Endothelial cell of umbilical vein (primary cell): Measurements from ENCODE around the gene SIRPD.

ENCODE experiments used
- EZH2 ChIP-seq: IDR thresholded peaks from 2 replicates; pipeline ENCODE4 v1.6.1; 2012; ENCODE audit warnings: borderline replicate concordance, low read depth, mild to moderate bottlenecking, moderate library complexity, low read length, inconsistent platforms; ENCODE audit not compliant: severe bottlenecking
- FOS ChIP-seq: IDR thresholded peaks from 2 replicates; pipeline ENCODE4 v1.6.1; 2011; ENCODE audit warnings: mild to moderate bottlenecking, low read length, moderate library complexity, borderline replicate concordance; ENCODE audit not compliant: insufficient read depth
- GATA2 ChIP-seq: IDR thresholded peaks from 2 replicates; pipeline ENCODE4 v1.7.0; 2011; ENCODE audit warnings: low read depth, mild to moderate bottlenecking, moderate library complexity, mixed read lengths, low read length; ENCODE audit not compliant: insufficient read length, insufficient read depth
- MYC ChIP-seq: IDR thresholded peaks from one replicate; pipeline ENCODE4 v1.6.1; 2011; ENCODE audit warnings: mild to moderate bottlenecking, low read depth, low read length
- POLR2A ChIP-seq: IDR thresholded peaks from 2 replicates; pipeline ENCODE4 v1.6.1; 2012; ENCODE audit warnings: low read depth, mild to moderate bottlenecking, control low read depth, low read length
- POLR2AphosphoS5 ChIP-seq: IDR thresholded peaks from 2 replicates; pipeline ENCODE4 v1.6.1; 2012; ENCODE audit warnings: low read depth, mild to moderate bottlenecking, control low read depth, low read length, moderate library complexity; ENCODE audit not compliant: insufficient read depth
- TF ChIP-seq, protein P1 (sequence below), 2 donors: IDR thresholded peaks; 1 replicate in 1 of 2; 2 replicates in 1 of 2; pipeline ENCODE4 v1.5.1; 2011; ENCODE audit warnings: low read length in 2 of 2, mild to moderate bottlenecking in 2 of 2, moderate library complexity in 2 of 2, control low read depth in 1 of 2, inconsistent platforms in 1 of 2, low read depth in 1 of 2; ENCODE audit not compliant: insufficient read depth in 1 of 2; ENCODE audit errors: extremely low read depth in 1 of 2

DNA sequence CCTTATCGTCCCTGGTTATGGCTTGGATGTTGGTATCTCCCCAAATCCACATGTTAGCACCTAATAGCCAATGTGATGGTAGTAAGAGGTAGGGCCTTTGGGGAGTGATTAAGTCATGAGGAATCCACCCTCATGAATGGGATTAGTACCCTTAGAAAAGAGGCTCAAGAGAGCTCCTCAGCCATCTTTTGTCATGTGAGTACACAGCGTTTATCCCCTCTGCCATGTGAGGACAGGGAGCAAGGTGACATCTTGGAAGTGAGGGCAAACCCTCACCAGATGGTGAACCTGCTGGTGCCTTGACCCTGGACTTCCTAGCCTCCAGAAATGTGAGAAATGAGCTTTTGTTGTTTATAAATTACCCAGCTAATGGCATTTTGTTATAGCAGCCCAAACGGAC, 50.2 kb downstream of the SIRPD start:
- TF ChIP-seq POLR2AphosphoS5 (no peak), EZH2 (no peak), GATA2 (no peak), POLR2A (no peak), FOS (no peak), MYC (no peak)
- TF ChIP-seq, protein P1, sequence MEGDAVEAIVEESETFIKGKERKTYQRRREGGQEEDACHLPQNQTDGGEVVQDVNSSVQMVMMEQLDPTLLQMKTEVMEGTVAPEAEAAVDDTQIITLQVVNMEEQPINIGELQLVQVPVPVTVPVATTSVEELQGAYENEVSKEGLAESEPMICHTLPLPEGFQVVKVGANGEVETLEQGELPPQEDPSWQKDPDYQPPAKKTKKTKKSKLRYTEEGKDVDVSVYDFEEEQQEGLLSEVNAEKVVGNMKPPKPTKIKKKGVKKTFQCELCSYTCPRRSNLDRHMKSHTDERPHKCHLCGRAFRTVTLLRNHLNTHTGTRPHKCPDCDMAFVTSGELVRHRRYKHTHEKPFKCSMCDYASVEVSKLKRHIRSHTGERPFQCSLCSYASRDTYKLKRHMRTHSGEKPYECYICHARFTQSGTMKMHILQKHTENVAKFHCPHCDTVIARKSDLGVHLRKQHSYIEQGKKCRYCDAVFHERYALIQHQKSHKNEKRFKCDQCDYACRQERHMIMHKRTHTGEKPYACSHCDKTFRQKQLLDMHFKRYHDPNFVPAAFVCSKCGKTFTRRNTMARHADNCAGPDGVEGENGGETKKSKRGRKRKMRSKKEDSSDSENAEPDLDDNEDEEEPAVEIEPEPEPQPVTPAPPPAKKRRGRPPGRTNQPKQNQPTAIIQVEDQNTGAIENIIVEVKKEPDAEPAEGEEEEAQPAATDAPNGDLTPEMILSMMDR (IDR thresholded peaks at IDR 0.05; ENCODE audit: extremely low read depth in 1 of 2, insufficient read depth in 1 of 2, low read depth in 1 of 2, low read length in 2 of 2) = no peak
